ENCODE data around the gene SUPT3H.

The SUPT3H gene

DNA sequence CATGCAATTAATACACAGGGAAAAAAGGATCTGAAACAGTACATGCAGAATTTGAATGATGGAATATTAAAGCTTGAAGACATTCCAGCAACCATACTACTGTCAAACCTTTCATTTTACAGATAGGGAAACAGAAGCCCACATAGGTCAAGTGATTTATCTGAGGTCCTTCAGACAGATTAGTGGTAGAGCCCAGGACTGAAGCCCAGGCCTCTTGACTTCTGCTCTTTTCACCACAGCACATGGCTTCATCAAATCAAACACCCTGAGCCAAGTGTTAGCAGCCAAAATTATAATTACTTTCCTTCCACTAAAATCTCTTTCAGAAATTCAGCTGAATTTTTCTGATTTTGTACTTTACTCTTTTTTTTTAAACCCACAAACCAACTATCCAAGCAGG, 485.2 kb downstream of the SUPT3H start:
- TF ChIP-seq RAD21 (IDR thresholded peaks at IDR 0.05; ENCODE audit: low read depth): no peak
- TF ChIP-seq EGR1 (IDR thresholded peaks at IDR 0.05): no peak
- TF ChIP-seq TAF1 (IDR thresholded peaks at IDR 0.05; ENCODE audit: low read depth): no peak
- TF ChIP-seq TEAD4 (IDR thresholded peaks at IDR 0.05): no peak

DNA sequence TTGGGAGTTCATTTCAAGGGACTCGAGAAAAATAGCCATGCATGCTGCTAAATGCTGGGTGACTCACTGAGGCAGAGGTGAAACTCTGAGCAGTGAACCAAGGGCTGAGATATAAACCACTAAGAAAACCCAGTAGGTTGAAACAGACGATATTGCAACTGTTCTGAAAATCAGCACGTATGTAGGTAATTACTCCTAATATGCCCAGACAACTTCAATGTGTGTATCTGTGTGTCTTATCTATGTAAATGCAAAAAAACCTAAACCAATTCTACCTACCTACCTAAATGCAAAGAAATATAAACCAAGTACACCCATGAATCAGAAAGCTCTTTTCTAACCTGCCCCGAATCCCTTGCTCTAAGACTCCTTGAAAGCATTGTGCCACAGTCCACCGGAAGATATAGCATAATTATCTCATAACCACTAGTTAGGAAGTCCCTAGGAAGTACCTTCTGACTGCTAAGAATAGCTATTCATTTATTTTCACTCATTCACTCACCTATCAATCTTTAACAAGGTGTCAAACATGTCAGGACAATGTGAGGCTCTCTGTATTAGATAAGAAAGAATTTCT, 508.3 kb downstream of the SUPT3H start:
- TF ChIP-seq RAD21 (IDR thresholded peaks at IDR 0.05; ENCODE audit: low read depth): no peak
- TF ChIP-seq YY1 (IDR thresholded peaks at IDR 0.05; ENCODE audit: low read depth): no peak
- TF ChIP-seq ZBTB7A (IDR thresholded peaks at IDR 0.05; ENCODE audit: low read depth): no peak
- no peak for TF ChIP-seq FOXM1 (IDR thresholded peaks at IDR 0.05; ENCODE audit: borderline replicate concordance, low read depth)
- TF ChIP-seq USF1 (IDR thresholded peaks at IDR 0.05): no peak
- no peak for TF ChIP-seq TAF1 (IDR thresholded peaks at IDR 0.05; ENCODE audit: low read depth)
- no peak for TF ChIP-seq EP300 (IDR thresholded peaks at IDR 0.05; ENCODE audit: borderline replicate concordance)
- TF ChIP-seq EGR1 (IDR thresholded peaks at IDR 0.05): no peak
- no peak for TF ChIP-seq CREB1 (IDR thresholded peaks at IDR 0.05; ENCODE audit: low read depth)
- TF ChIP-seq, protein P1, sequence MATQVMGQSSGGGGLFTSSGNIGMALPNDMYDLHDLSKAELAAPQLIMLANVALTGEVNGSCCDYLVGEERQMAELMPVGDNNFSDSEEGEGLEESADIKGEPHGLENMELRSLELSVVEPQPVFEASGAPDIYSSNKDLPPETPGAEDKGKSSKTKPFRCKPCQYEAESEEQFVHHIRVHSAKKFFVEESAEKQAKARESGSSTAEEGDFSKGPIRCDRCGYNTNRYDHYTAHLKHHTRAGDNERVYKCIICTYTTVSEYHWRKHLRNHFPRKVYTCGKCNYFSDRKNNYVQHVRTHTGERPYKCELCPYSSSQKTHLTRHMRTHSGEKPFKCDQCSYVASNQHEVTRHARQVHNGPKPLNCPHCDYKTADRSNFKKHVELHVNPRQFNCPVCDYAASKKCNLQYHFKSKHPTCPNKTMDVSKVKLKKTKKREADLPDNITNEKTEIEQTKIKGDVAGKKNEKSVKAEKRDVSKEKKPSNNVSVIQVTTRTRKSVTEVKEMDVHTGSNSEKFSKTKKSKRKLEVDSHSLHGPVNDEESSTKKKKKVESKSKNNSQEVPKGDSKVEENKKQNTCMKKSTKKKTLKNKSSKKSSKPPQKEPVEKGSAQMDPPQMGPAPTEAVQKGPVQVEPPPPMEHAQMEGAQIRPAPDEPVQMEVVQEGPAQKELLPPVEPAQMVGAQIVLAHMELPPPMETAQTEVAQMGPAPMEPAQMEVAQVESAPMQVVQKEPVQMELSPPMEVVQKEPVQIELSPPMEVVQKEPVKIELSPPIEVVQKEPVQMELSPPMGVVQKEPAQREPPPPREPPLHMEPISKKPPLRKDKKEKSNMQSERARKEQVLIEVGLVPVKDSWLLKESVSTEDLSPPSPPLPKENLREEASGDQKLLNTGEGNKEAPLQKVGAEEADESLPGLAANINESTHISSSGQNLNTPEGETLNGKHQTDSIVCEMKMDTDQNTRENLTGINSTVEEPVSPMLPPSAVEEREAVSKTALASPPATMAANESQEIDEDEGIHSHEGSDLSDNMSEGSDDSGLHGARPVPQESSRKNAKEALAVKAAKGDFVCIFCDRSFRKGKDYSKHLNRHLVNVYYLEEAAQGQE (IDR thresholded peaks at IDR 0.05; ENCODE audit: low read depth): no peak
- TF ChIP-seq TCF12 (IDR thresholded peaks at IDR 0.05; ENCODE audit: low read depth): no peak
- TF ChIP-seq NFIC (IDR thresholded peaks at IDR 0.05): no peak
- TF ChIP-seq, protein P2, sequence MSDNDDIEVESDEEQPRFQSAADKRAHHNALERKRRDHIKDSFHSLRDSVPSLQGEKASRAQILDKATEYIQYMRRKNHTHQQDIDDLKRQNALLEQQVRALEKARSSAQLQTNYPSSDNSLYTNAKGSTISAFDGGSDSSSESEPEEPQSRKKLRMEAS (IDR thresholded peaks at IDR 0.05): no peak
- no peak for TF ChIP-seq TEAD4 (IDR thresholded peaks at IDR 0.05)
- TF ChIP-seq CEBPB (IDR thresholded peaks at IDR 0.05): no peak

- TF ChIP-seq NFIC (IDR thresholded peaks at IDR 0.05) (no peak), CEBPB (IDR thresholded peaks at IDR 0.05) (no peak), USF1 (IDR thresholded peaks at IDR 0.05) (no peak), FOXM1 (IDR thresholded peaks at IDR 0.05; ENCODE audit: borderline replicate concordance, low read depth) (no peak), EP300 (IDR thresholded peaks at IDR 0.05; ENCODE audit: borderline replicate concordance) (no peak), RAD21 (IDR thresholded peaks at IDR 0.05; ENCODE audit: low read depth) (no peak), YY1 (IDR thresholded peaks at IDR 0.05; ENCODE audit: low read depth) (no peak), CREB1 (IDR thresholded peaks at IDR 0.05; ENCODE audit: low read depth) (no peak), ZBTB7A (IDR thresholded peaks at IDR 0.05; ENCODE audit: low read depth) (no peak), TAF1 (IDR thresholded peaks at IDR 0.05; ENCODE audit: low read depth) (no peak)
- TF ChIP-seq, protein P2 (IDR thresholded peaks at IDR 0.05): no peak
Measured at GRCh38 chr6:44868910-44869309, 508.8 kb downstream of the SUPT3H start.

GRCh38 chr6:44868335-44868668, 509.4 kb downstream of the SUPT3H start:
- TF ChIP-seq USF1 (IDR thresholded peaks at IDR 0.05): no peak
- TF ChIP-seq, protein P1 (IDR thresholded peaks at IDR 0.05; ENCODE audit: low read depth): no peak
- no peak for TF ChIP-seq TCF12 (IDR thresholded peaks at IDR 0.05; ENCODE audit: low read depth)
- no peak for TF ChIP-seq CREB1 (IDR thresholded peaks at IDR 0.05; ENCODE audit: low read depth)

- TF ChIP-seq YY1 (IDR thresholded peaks at IDR 0.05; ENCODE audit: low read depth): no peak
- TF ChIP-seq, protein P1 (IDR thresholded peaks at IDR 0.05; ENCODE audit: low read depth): no peak
- TF ChIP-seq, protein P2 (IDR thresholded peaks at IDR 0.05): no peak
- TF ChIP-seq ZBTB7A (IDR thresholded peaks at IDR 0.05; ENCODE audit: low read depth): no peak
- no peak for TF ChIP-seq CREB1 (IDR thresholded peaks at IDR 0.05; ENCODE audit: low read depth)
- no peak for TF ChIP-seq EP300 (IDR thresholded peaks at IDR 0.05; ENCODE audit: borderline replicate concordance)
- TF ChIP-seq TCF12 (IDR thresholded peaks at IDR 0.05; ENCODE audit: low read depth): no peak
- no peak for TF ChIP-seq NFIC (IDR thresholded peaks at IDR 0.05)
- no peak for TF ChIP-seq CEBPB (IDR thresholded peaks at IDR 0.05)
- TF ChIP-seq EGR1 (IDR thresholded peaks at IDR 0.05): no peak
- TF ChIP-seq RAD21 (IDR thresholded peaks at IDR 0.05; ENCODE audit: low read depth): no peak
- no peak for TF ChIP-seq TEAD4 (IDR thresholded peaks at IDR 0.05)
- TF ChIP-seq USF1 (IDR thresholded peaks at IDR 0.05): no peak
- no peak for TF ChIP-seq TAF1 (IDR thresholded peaks at IDR 0.05; ENCODE audit: low read depth)
Measured at GRCh38 chr6:44867571-44868334, 510.0 kb downstream of the SUPT3H start.
